Adrenal gland (tissue), 5 donors: ENCODE results near the gene KCNK10.

Experiments used
- POLR2A ChIP-seq, 2 donors: fragments of 450-650 bp; IDR thresholded peaks; one replicate each; pipeline ENCODE4 v1.6.1; 2017; ENCODE audit warnings: antibody characterized with exemption in 2 of 2, mild to moderate bottlenecking in 2 of 2, moderate library complexity in 1 of 2
- TF ChIP-seq, protein P1 (sequence below), 6 experiments: fragments of 450-650 bp in 4 of 6; fragments of 200-600 bp in 2 of 6; sonication (generic) in 1 of 6; IDR thresholded peaks; 1 replicate in 5 of 6; 2 replicates in 1 of 6; pipeline versions ENCODE4 v1.5.1 to v1.8.0; 2016 to 2021; ENCODE audit warnings: antibody characterized with exemption in 6 of 6, mild to moderate bottlenecking in 2 of 6, moderate library complexity in 1 of 6
- donor health status: DM: no; HTN: no; CAD: no.

DNA sequence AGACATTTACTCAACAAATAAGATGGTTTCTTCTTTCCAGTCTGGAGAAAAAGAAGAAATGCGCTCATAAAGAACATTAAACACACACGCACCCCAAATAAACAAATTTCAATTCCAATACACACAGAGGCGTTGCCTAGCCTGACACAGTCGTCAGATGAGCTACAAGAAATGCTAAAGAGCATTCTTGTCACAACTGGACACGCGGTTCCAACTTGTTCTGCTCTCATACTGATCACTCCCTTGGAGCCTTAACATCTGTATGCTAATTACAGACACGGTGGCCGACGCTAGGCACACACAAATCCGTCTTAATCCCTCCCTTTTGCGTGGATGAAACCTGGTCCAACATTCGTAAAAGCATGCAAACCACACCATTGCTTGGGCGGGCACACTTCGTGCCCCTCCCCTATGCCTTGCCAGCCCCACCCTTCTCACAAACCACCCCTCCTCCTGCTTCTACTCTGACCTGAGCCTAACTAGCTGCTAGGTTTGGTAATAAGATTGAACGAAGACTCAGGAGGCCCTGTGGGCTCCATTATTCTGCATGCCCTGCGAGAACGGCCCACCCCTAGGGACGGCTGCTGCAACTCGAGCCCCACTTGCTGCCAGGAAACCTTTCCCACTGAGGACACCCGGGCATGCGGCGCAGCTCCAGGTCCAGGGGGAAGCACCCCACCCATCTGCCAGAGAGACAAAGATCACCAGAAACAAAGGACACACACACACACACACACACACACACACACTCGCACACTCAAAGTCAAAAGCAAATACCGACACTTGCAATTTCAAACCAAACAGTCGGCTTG, 1.2 kb downstream of the KCNK10 start:
- TF ChIP-seq, protein P1, sequence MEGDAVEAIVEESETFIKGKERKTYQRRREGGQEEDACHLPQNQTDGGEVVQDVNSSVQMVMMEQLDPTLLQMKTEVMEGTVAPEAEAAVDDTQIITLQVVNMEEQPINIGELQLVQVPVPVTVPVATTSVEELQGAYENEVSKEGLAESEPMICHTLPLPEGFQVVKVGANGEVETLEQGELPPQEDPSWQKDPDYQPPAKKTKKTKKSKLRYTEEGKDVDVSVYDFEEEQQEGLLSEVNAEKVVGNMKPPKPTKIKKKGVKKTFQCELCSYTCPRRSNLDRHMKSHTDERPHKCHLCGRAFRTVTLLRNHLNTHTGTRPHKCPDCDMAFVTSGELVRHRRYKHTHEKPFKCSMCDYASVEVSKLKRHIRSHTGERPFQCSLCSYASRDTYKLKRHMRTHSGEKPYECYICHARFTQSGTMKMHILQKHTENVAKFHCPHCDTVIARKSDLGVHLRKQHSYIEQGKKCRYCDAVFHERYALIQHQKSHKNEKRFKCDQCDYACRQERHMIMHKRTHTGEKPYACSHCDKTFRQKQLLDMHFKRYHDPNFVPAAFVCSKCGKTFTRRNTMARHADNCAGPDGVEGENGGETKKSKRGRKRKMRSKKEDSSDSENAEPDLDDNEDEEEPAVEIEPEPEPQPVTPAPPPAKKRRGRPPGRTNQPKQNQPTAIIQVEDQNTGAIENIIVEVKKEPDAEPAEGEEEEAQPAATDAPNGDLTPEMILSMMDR (IDR thresholded peaks at IDR 0.05) = no peak
- TF ChIP-seq POLR2A (IDR thresholded peaks at IDR 0.05) = no peak
